Activated T-cell treated with anti-CD3 and anti-CD28 coated beads for 4 hours (primary cell): ENCODE results near the gene MRPL11.
A peak's percentile ranks its signal among the peaks of the same experiment; 100 is the strongest.

ENCODE experiments used
- DNase-seq: peaks from one replicate; pipeline ENCODE4 v3.0.0-alpha.2; 2020

Gene MRPL11

DNA sequence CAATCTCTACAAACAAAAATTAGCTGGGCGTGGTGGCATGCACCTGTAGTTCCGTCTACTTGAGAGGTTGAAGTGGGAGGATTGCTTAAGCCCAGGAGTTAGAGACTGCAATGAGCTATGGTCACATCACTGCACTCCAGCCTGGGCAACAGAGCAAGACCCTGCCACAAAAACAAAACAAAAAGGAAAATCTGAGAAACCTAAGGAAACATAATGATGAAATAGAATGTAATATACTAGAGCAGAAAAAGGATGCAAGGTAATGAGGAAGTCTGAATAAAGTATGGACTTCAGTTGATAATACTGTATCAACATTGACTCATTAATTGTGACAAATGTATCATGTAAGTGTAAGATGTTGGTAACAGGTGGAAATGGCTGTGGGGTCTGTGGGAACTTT lies 9.7 kb downstream of the MRPL11 start:
- DNase-seq: no peak

DNA sequence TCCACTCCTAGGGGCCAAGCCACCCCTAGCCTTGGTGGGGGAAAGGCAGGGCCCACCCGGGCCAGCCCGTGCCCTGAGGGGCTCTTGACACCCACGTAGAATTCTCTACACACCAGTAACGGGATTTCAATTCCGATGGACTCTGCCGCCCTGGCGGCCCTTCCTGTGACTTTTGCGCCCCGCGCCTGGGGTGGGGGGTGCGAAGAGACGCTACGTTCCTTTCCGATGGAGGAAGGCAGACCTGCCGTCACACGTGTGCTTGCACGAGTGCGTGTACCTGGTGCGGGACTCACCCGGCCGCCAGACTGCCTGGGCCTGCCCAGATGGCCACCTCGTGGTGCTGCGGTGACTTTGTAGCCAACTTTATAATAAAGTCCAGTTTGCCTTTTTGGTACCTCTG lies 12.3 kb downstream of the MRPL11 start:
- DNase-seq: no peak

DNA sequence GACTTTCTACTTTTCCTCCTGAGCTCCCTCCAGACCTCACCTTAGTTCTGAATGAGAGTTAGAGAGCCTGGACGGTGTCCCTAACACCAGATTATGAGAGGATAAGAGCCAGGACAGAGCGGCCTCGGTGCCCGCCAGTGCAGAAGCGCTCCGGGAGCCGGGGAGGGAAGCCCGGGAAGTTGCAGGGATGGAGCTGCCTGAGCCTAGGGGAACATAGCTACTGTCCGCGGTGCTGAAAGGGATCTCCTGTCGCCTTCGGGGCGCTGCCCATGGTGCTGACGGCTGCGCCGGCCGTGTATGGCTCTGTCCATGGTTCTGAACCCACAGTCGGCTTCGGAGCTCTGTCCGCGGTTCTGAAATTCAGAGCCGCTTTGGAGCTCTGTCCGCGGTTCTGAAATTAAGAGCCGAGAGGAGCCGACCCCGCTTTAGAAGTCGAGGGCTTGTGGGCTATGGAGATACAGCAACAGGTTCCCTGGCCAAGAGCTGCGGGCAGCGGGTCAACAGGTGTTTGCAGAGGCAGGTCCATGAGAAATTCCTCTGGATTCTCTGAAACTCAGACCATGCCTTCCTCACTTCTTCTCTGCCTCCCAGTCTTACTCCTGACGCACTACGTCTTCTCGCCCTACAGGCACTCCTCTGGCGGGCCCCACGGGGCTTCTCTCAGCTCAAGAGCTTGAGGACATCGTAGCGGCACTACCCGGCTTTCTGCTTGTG lies 17.0 kb downstream of the MRPL11 start:
- DNase-seq: peak; percentile 81

DNA sequence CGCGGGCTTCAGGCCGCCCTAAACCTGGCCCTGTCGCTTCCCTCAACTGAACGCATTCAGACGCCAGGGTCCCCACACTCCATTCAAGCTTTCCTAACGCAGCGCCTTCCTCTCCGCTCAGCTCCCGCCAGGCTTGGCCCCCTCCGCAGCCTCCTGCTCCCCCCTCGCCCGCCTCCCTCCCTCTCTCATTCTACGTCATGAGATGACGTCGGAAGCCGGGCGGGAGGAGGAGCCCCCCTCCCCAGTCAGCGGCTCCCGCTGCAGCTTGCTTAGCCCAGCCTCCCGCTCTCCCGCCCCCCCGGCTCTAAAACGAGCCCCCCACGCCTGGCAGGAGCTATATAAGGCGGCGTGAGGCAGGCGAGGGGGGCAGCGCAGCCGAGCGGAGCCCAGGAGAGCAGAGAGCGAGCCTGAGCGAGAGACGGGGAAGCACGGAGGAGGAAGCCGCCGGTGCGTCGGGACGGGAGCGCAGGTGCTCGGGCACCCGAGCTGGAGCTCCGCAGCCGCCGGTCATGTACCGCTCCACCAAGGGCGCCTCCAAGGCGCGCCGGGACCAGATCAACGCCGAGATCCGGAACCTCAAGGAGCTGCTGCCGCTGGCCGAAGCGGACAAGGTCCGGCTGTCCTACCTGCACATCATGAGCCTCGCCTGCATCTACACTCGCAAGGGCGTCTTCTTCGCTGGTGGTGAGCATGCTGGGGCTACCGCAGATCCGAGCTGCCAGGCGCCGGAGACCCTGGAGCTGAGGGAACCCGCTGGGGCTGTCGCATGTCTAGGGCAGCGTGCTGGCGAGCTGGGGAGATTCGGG lies 17.8 kb downstream of the MRPL11 start, which contains the start of gene NPAS4:
NPAS4 (plus strand) TSS at position 365 of the 806 bp plus-strand sequence; CDS start at position 510, 145 bp downstream.
- no peak for DNase-seq

DNA sequence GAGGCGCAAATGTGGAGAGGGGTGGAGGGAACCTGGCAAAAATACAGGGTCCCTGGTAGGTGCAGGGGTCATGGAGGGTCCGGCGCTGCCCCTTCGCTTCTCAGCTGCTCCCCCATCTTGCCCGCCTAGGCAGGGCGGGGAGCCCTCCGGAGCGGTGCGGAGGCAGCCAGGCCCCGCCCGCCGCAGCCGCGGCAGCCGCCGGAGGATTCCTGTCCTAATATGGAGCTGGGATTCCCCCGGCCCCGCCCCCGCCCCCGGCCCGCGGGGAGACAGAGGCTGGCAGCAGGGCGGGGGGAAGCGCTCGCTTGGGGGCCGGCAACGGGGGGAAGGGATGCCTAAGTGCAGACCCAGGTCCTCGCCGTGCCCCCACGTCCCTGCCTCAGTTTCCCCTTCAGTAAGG lies 18.8 kb downstream of the MRPL11 start:
- DNase-seq: no peak

DNA sequence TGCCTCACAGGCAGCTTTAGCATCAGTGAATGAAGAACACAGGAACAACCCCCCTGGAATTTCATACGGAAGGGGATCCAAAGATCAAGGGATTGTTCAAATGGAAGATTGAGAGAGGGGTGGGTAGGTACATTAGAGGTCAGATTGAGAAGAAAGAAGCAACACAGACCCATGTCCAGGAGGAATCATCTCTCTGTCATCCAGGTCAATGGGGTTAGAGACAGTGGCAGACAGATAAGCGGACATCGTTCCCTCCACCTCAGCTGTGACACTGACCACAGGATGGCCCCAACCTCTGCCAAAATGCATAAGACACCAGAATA lies 19.7 kb downstream of the MRPL11 start:
- no peak for DNase-seq

DNA sequence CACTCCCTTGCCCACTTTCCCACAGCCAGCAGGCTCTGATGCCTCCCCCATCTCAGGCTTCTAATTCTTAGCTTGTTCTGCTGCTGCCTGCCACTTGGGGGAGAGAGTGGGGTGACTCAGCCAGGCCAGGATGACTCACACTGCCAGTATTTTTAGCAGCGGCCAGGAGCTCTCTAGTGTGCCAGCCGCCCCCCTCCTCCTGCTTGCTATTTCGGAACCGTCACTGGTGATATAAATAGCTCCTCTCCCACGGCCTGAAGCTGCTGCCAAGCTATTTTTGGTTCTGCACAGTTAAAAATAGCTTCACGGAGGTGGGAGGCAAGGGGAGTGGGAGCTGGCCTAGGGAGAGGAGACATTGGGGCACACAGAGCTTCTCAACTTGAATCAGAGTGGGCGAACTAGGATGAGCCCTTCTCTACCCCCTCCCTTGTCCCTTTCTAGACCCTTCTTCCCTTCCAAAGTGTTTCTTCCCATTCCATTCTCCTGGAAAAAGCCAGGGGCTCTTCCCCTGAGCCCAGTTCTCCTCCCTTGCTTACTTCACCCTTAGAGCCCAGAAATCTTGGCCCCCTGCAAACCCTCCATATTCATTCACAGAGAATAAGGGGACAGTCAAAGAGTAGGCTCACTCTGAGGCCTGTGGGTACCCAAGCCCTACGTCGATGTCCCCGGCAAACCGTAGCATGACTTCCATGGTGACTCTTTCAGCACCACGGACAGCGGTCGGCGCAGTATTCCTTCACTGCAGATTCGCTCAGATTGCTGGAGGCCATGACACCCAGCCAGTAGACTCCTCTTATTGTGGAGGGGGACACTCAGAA lies 20.3 kb downstream of the MRPL11 start:
- peak; percentile 39 for DNase-seq

DNA sequence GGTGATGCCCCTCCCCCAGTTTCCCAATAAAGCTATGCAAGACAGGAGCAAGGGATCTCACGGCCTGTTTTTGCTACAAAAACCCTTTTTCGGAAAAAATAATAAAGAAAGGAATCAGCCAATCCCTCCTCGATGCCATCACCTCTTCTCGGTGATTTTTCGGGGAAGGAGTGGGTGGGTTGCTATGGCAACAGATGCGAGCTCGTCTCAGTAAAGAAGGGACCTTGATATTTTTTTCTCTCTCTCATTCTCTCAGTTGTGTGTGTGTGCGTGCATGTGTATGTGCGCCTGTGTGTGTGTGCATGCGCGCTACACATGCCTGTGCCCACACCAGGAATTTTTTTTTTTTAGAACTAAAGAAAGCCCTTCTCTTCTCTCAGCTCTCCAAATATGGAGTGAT lies 21.6 kb downstream of the MRPL11 start:
- no peak for DNase-seq

DNA sequence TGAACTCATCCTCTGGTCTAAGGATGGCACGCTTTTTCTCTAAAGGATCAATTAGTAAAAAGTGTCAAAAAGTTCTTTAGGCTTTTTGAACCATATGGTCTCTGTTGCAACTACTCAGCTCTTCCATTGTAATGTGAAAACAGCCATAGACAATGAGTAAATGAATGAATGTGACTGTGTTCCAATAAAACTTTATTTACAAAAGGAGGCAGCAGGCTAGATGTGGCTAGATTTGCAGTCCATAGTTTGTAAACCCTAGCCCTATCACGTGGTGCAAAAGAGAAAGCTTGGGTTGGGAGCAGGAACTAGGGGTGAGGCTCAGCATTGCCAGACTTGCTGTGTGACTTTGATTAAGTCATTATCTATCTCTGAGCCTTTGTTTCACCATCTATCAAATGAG lies 23.2 kb downstream of the MRPL11 start:
- DNase-seq: no peak

DNA sequence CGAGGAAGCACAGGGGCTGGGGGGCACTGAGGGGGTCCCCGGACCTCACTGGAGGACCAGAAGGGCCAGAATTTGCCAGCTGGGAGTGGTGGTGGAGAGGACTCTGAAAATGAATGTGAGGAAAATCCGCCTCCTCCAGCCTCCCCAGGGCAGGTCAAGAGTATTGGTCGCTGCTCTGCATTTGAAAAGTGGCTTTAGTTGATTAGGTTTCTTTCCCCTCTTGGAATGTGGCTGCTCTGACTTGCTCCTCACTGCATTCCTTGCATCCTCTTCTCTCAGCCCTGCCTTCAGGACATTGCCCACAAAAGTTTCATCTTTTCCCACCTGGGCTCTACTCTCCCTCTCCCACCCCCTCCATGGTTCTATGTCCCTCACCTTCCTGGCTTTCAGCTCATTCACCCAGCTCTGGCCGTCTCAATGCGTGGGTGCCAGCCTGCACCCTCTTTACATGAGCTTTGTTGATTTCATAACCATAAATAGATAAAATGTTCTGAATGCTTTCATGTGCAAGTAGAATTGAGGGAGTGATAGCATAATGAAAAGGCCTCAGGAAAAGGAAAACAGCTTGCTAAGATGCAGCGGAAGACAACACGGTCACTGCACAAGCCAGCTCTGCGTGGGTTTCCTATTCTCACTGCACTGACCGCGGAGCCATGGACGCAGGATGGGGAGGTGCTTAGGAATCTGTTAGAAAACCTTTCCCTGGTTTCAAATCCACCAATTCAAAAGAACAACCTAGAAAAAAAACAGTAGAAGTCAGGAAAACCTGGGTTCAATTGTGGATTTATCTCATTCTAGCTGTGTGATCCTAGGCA lies 24.3 kb downstream of the MRPL11 start:
- no peak for DNase-seq

DNA sequence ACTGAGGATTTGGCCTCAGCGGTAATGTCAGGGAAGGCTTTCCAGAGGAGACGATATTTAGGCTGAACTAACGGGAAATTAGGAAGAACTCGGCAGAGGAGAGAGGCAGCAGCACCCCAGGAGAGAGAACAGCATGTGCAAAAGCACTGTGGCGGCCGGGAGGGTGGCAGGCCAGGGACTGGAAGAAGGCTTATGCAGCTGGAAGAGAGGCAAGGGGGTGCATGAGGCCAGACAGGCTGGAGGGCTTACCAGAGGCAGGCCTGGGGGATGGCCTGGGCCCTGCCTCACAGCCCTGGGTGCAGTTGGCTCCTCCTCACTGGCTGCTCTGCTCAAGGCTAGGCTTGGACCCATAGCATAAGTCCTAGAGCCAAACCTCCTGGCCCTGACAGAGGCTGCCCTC lies 25.5 kb downstream of the MRPL11 start:
- no peak for DNase-seq

DNA sequence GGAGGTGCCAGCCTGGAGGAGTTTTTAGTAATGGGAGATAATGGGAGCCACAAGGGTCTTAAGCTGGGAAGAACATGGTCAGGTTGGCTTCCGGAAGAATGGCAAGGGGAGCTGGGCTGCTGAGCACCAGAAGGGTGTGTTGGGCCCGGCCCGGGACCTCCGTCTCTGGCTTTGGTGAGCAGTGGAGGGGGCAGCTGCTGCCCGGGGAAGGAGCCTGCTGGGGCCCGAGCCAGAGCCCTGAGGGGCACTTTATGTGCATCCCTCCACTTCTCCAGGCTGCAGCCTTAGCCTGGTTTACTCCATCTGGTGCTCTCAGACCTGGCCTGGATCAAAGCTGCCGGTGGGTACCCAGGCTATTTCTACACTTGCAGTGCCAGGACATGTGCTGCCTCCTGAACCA lies 26.5 kb downstream of the MRPL11 start:
- DNase-seq: no peak

DNA sequence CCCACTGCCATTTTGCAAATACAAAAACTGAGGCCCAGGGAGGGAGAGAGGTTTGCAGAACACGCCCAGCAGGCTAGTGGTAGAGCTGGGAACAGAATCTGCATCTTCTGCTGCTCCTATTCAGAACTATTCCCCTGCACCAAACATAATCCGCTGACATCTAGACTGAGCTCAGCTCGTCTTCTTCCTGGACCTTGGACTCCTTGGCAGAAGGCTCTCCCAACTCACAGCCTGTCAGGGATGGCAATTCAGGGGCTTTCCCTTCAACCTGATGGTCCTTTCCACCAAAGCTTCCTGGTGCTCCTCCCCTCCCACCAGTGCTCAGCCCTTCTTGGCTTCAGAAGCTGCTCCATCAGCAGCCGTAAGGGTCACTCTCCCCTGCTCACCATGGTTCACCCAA lies 27.3 kb downstream of the MRPL11 start:
- DNase-seq: no peak

DNA sequence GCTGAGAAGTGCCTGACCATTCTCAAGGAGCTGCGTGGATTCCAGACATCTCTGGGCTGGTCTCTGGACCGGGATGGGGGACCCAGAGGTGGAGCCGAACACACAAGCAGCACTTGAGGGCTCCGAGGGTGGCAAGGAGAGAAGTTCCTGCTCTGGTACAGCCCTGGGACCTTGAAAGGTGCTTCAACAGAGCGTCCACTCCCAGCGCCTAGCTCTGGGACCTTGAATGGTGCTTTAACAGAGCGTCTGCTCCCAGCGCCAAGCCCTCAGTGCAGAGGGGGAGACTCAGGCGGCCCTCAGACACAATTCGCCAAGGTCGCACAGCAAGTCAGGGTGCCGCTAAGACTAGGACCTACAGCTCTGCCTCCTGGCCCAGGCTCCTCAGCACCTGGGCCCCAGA lies 28.5 kb downstream of the MRPL11 start:
- no peak for DNase-seq

DNA sequence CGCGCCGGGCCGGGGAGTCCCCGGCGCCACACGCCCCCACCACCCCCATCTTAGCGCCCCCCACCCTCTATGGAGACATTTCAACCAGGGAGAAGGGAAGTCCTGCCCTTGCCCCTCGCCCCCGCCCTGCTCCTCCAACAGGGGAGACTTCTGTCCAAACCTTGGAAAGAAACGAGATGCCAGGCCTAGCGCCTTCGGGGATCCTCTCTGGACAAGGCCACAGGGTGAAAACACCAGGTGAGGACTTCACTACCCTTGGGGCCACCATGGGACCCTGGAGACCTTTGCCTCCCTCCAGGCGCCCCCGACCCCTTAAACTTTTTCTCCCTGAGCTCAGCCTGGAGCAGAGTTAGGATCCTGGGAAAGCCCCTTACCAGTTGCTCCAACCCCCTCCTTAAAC lies 29.4 kb downstream of the MRPL11 start:
- DNase-seq: no peak

DNA sequence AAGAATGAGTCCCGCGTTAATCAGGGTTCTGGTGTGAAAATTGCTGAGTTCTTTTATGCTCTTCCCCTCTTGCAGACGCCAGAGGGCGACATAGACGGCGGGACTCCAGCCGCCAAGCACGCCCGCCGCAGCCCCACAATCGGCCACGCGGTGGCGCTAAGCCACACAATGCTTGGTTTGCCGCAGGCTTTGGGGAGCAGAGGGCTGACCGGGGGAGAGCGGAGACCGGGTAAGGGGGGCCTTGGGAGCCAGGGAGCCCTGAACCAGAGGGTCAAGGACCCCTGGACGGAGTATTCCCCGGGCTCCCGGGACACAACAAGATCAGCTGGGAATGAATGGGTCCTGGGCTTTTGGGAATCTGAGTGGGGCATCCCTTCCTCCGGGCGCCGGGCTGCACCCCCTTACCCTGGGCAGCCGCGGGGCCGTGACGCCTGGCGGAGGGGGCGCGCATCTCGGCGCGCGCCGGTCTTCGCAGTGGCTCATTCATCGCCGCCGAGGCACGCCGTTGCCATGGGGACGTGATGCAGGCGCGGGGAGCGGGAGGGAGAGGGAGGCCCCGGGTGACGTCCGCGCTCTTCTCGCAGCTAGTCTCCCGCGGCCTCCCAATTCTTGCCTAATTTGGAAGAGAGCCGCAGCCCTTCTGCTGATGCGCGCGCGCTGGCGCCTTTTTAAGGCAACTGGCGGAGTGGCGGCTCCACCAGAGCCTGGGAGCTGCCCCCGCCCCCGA lies 30.0 kb downstream of the MRPL11 start:
- DNase-seq: peak; percentile 90

DNA sequence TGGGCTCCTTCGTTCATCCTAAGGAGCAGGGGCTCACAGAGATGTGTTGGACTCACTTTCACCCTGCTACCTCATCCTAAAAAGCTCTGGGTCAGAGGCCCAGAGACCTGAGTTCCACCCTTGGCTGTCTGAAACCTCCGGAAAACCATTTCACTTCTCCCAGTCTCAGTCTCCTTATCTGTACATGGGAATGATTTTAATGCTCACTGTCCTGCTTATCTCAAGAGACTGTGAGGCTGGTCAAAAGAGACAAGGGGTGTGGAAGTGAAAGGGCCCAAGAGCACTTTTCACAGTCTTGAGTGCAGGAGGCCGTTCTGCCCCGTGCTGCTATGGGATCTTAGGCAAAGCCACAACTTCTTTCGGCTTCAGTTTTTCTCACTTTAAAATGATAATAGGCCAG lies 31.0 kb downstream of the MRPL11 start:
- no peak for DNase-seq

DNA sequence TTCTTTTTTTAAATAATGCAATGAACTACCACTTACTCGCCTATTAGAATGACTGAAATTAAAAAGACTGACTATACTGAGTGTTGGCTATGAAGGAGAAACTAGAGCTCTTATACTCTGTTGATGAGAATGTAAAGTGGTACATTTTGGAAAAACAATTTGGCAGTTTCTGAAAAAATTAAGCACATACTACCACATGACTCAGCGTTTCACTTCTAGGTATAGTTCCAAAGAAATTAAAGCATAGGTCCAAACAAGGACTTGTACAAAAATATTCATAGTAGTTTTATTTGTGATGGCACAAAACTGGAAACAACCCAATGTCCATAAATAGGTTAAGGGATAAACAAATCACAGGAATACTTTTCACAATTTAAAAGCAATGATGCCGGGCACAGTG lies 44.7 kb downstream of the MRPL11 start:
- DNase-seq: no peak

DNA sequence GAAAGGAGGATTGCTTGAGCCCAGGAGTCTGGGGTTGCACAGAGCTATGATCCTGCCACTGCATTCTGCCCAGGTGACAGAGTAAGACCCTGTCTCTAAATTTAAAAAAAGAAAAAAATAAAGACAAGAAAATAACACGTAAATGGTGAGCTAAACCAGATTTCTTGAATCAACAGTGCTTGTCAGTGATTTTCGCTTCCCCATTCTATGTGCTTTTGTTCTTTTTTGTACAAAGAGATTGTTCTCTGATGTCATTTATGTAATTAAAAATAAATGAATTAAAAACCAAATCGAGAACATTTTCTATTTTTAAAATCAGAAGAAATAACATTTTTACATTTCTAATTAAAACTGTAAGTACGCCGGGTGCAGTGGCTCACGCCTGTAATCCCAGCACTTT lies 47.3 kb downstream of the MRPL11 start:
- no peak for DNase-seq

DNA sequence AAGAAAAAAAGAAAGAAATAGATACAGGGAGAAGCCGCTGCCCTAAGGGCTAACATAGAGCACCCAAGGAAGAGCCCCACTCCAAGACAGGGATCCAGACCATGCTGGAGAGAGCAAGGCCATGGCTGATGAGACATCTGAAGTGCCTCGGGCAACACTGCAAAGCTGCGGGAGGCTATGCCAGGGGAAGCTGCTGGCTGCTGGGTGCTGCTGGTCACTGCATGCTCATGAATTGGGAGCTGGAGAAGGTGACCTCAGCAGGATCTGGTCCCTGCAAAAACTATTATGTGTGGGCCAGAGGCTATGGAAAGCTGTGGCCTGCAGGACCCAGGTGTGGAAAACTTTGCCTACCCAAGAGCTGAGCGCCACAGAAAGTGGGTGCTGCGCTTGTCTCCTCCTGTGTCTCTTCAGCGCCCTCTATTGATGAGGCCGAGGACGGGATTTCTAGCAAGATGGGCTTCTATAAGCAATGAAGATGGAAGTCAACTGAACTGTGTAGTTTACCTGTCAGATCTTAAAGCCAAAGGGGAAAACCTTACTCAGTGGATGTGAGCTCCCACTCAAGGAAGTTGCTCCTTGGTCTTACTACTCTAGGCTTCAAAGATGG lies 49.8 kb downstream of the MRPL11 start:
- peak; percentile 62 for DNase-seq

DNA sequence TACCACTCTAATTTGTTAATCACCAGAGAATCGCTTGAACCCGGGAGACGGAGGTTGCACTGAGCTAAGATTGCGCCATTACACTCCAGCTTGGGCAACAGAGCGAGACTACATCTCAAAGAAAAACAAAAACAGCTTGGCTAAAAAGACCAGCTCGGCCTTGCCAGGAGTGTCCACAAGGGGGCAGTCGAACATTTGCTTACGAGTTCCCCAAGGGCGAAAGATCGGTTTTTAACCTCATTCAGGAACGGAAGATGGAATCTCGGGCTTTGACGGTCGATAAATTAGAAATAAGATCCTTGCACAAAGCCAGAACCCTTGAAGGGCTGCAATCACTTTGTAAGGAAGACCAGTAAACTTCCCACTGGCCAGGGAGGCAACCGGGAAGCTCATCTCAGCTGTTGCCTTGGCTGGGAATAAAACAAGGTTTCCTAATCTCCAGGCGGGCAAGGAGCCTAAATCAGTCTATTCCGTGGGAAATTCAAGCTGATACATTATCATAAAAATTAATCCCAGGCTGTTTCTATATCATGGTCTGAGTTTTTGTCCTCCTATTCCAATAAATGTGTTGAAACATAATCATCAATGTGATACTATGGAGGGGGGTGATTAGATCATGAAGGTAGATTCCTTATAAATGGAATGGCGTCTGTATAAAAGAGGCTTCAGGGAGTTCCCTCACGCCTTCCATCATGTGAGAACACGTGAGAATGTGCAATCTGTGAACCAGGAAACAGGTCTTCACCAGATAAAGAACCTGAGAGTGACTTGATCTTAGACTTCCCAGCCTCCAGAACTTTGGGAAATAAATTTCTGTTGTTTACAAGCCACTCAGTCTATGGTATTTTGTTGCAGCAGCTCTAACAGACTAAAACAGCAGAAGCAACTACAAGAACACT lies 52.2 kb downstream of the MRPL11 start:
- peak; percentile 82 for DNase-seq
